Stomach (tissue), 9 donors: Measurements from ENCODE around the gene ERN1. TPM values are rescaled to one million over a fixed set of nuclear protein-coding genes. Genes with fewer than 3 reads are reported as not detected.

Experiments
- DNase-seq, 2 donors: peaks; one replicate each; pipeline versions ENCODE4 v3.0.0 to v3.0.0-alpha.2; 2013 to 2019
- H3K27ac ChIP-seq, 5 donors: fragments of 200-600 bp in 4 of 5; sonication (generic) in 4 of 5; one replicate each; pipeline ENCODE4 v1.5.1; 2013 to 2019; ENCODE audit warnings: mild to moderate bottlenecking in 1 of 5, moderate library complexity in 1 of 5
- H3K27me3 ChIP-seq, 3 donors: fragments of 200-600 bp; sonication (generic); one replicate each; pipeline ENCODE4 v1.5.1; 2017 to 2019; ENCODE audit warnings: mixed run types in 1 of 3
- H3K36me3 ChIP-seq, 4 donors: fragments of 200-600 bp; sonication (generic); 1 replicate in 3 of 4; 2 replicates in 1 of 4; pipeline ENCODE4 v1.5.1; 2016 to 2019
- H3K4me1 ChIP-seq, 4 donors: fragments of 200-600 bp; sonication (generic); one replicate each; pipeline ENCODE4 v1.5.1; 2016 to 2019
- H3K4me3 ChIP-seq, 4 donors: fragments of 200-600 bp; sonication (generic) in 3 of 4; one replicate each; pipeline ENCODE4 v1.5.1; 2016 to 2019; ENCODE audit warnings: mild to moderate bottlenecking in 1 of 4
- H3K9me3 ChIP-seq, 4 donors: fragments of 200-600 bp; sonication (generic); one replicate each; pipeline ENCODE4 v1.5.1; 2016 to 2019
- EP300 ChIP-seq: sonication (generic); formaldehyde crosslinking; IDR thresholded peaks from one replicate; pipeline ENCODE4 v1.6.1; 2017; ENCODE audit warnings: antibody characterized with exemption
- POLR2A ChIP-seq, 4 donors: fragments of 450-650 bp; IDR thresholded peaks; one replicate each; pipeline ENCODE4 v1.6.1; 2016; ENCODE audit warnings: antibody characterized with exemption in 4 of 4, control low read depth in 2 of 4, mild to moderate bottlenecking in 1 of 4, moderate library complexity in 1 of 4
- POLR2AphosphoS5 ChIP-seq, 3 donors: sonication (generic); formaldehyde crosslinking; IDR thresholded peaks; one replicate each; pipeline ENCODE4 v1.6.1; 2016; ENCODE audit warnings: antibody characterized with exemption in 3 of 3
- WGBS, 5 donors: extraction: QIAGEN DNeasy Blood & Tissue Kit in 3 of 5; methylation state at CpG; one replicate each; pipeline versions ENCODE4 v1.1.5 to v1.1.7; 2013 to 2018; 5-methylcytosine and 5-hydroxymethylcytosine counted together
- intact Hi-C: fragments of 100-400 bp; cut with DNase I; formaldehyde crosslinking; loops from one replicate; pipeline ENCODE4 v1.15.1; 2023; ENCODE audit warnings: low total_unique reads
- polyA plus RNA-seq, 3 donors: library from polyadenylated mRNA; stranded (reverse); fragments of 200-250 nt; gene quantifications; one replicate each; pipeline ENCODE4 v1.2.3, GENCODE V29; 2013
- total RNA-seq, 5 donors: library from RNA; depleted of rRNA; stranded (reverse); fragments of >200 nt; gene quantifications; one replicate each; pipeline versions ENCODE4 v1.1.0 to v1.2.3, GENCODE V29; 2014 to 2016
- TF ChIP-seq, protein P1 (sequence below), 7 experiments: fragments of 450-650 bp in 4 of 7; fragments of 200-600 bp in 3 of 7; sonication (generic) in 3 of 7; IDR thresholded peaks; one replicate each; pipeline ENCODE4 v1.5.1; 2016 to 2019; ENCODE audit warnings: antibody characterized with exemption in 7 of 7, control low read depth in 2 of 7, mild to moderate bottlenecking in 1 of 7
- donor health status: healthy with polysubstance abuse.
- donor health status: Bipolar disorder and iron deficiency.
- donor health status: healthy.

The ERN1 gene
- total and polyA plus RNA-seq, 8 donors = 4.1 to 76.4 (median 28.0) TPM

- DNase-seq = no peak
- peak overlapping the region in 4 of 5 donors; percentile 71 to 83 (median 79) for H3K27ac ChIP-seq
- WGBS, 5 donors = 33 to 47% (median 38%) methylated on average over 3 of the region's 3 CpGs
- no peaks in the 10 kb centered on the region for H3K9me3 ChIP-seq
- H3K27me3 ChIP-seq = no peaks in the 10 kb centered on the region
- intact Hi-C loops = no loop called here
- H3K36me3 ChIP-seq = peaks cover 10 to 26% (median 17%) of the 10 kb centered on the region in 4 donors
- TF ChIP-seq EP300 (no peak), POLR2AphosphoS5 (IDR thresholded peaks at IDR 0.05) (no peak), POLR2A (IDR thresholded peaks at IDR 0.05) (no peak)
- TF ChIP-seq, protein P1, sequence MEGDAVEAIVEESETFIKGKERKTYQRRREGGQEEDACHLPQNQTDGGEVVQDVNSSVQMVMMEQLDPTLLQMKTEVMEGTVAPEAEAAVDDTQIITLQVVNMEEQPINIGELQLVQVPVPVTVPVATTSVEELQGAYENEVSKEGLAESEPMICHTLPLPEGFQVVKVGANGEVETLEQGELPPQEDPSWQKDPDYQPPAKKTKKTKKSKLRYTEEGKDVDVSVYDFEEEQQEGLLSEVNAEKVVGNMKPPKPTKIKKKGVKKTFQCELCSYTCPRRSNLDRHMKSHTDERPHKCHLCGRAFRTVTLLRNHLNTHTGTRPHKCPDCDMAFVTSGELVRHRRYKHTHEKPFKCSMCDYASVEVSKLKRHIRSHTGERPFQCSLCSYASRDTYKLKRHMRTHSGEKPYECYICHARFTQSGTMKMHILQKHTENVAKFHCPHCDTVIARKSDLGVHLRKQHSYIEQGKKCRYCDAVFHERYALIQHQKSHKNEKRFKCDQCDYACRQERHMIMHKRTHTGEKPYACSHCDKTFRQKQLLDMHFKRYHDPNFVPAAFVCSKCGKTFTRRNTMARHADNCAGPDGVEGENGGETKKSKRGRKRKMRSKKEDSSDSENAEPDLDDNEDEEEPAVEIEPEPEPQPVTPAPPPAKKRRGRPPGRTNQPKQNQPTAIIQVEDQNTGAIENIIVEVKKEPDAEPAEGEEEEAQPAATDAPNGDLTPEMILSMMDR (IDR thresholded peaks at IDR 0.05) = no peak
- no peak overlapping the region for H3K4me3 ChIP-seq
- H3K4me1 ChIP-seq = peaks cover 55 to 68% (median 61%) of the 10 kb centered on the region in 4 donors
Measured at GRCh38 chr17:64083093-64083492, 46.9 kb downstream of the ERN1 start.

DNA sequence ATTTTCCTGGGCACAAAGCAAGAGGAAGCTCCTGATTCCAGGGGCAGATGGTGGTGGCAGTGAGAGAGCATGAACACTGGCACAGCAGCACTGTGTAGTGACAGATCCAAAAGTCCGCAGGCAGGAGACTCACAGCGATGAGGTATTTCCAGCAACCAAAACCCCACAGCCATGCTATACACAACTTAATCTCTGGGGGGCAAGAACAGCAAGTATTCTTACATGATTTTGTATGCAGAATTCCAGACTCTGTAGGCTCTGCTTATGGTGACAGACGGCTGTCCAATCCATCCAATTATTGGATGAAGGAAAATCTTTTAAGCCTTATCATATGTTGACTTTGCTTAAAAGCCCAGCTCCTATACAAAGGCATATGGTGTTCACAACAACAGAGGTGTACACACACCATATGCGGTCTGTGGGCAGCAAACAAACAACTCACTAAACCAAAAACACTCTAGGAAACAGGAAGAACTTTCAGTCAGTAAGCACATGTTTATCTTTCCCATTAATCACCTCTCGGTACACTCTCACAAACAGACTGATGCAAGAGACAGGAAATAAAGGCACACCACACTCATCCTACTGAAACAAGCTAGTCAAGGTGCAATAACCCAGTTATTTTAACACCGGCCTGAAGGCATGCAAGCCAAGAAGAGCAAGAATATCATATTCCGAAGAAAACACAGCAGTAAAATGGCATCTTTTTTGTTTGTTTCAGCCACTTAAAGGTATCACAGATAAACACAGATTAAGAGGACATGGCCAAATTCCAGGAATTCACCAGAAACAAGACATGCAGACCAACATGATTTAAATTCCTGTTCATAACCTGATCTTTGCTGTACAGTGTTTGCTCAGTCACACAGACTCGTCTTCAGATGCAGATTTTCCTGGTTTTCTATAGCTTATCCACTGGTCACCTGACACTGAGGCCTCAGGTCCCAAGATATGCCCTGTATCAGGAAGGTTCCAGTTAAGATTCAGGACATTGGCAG is 47.8 kb downstream of the ERN1 start:
- peak in 2 of 3 donors; percentile 71 to 83 for TF ChIP-seq POLR2AphosphoS5 (IDR thresholded peaks at IDR 0.05)
- TF ChIP-seq EP300 = no peak
- peaks cover 15 to 36% (median 27%) of the 10 kb centered on the region in 4 donors for H3K36me3 ChIP-seq
- DNase-seq = peak in 1 of 2 donors; percentile 65

DNA sequence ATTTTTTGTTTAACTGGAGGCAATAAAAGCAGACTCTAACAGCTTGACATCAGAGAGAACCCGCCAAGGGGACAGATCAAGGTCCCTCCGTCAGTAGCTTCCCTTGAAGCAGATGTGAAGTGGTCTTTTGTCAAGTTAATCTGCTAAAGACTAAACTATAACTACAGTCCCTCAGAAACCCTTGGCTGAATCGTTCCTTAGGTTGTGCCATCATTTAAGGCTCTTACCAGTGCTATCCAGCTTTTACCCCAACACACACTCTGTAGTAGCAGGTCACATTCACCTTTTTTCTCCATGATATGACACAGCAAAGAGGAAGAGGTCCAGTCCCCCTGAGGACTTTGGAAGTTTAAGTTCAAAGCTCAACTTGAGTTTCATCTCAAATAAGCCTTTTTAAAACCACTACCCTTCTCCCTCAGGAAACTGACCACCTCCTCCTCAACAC is 49.7 kb downstream of the ERN1 start:
- peak overlapping the region in 2 of 5 donors; percentile 24 to 83 for H3K27ac ChIP-seq

More for the DNA sequence above, 47.8 kb downstream of the ERN1 start:
- H3K27me3 ChIP-seq = no peaks in the 10 kb centered on the region
- H3K4me1 ChIP-seq = peaks cover 48 to 61% (median 59%) of the 10 kb centered on the region in 4 donors
- intact Hi-C loops = no loop called here
- WGBS, 5 donors = 15 to 37% (median 32%) methylated on average over 8 of the region's 8 CpGs
- no peaks in the 10 kb centered on the region for H3K9me3 ChIP-seq
- peak overlapping the region; percentile 63 to 83 (median 76) for H3K27ac ChIP-seq
- no peak overlapping the region for H3K4me3 ChIP-seq

DNA sequence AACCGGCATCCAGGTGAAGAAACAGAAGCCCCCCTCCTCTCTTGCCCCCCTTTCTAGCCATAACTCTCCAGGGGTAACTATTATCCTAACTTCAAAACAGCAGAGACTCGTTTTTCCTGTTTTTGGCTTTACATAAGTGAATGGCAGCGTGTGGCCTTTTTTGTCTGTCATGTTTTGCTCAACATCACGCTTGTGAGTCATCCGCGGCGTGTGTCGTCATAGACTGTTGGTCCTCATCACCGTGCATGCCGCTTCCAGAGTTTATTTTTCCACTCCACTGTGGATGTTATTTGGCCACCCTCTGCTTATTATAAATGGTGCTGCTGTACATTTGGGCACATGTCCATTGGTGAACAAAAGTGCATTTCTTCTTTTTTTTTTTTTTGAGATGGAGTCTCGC is 52.6 kb downstream of the ERN1 start:
- peak; percentile 54 to 60 for DNase-seq

More for the DNA sequence above, 49.7 kb downstream of the ERN1 start:
- H3K27me3 ChIP-seq = no peaks in the 10 kb centered on the region
- no peak overlapping the region for H3K4me3 ChIP-seq
- intact Hi-C loops = no loop called here
- no peak for TF ChIP-seq POLR2AphosphoS5 (IDR thresholded peaks at IDR 0.05)
- TF ChIP-seq, protein P1 (IDR thresholded peaks at IDR 0.05) = no peak
- TF ChIP-seq POLR2A (IDR thresholded peaks at IDR 0.05) = no peak
- no peak for TF ChIP-seq EP300
- 80 to 89% (median 86%) methylated on average over 3 of the region's 3 CpGs for WGBS, 5 donors
- H3K9me3 ChIP-seq = no peaks in the 10 kb centered on the region
- peaks cover 41 to 63% (median 61%) of the 10 kb centered on the region in 4 donors for H3K4me1 ChIP-seq
- DNase-seq = no peak
- peaks cover 16 to 38% (median 28%) of the 10 kb centered on the region in 4 donors for H3K36me3 ChIP-seq

DNA sequence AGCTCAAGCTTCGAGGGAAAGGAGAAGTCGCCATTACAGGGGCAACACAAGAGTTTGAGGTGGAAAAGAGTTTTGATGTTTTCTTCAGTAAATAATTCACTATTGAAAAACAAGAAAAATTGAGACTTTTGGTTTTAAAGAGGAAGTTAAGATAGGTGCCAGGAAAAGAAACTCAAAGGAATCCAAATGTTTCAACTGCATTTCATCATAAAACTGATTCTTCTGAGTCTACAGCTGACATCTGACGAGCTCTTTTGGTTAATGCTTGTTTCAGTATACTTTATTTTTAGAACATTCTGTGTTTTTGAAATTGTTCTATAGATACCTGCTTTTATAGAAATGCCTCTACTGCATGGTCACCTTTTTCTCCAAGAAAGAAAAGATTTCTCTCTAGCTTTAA is 54.0 kb downstream of the ERN1 start:
- Histone ChIP-seq H3K27me3 (no peaks in the 10 kb centered on the region), H3K4me1 (peaks cover 19 to 47% (median 43%) of the 10 kb centered on the region in 4 donors), H3K27ac (peak overlapping the region; percentile 67 to 88 (median 81)), H3K4me3 (no peak overlapping the region), H3K9me3 (no peaks in the 10 kb centered on the region), H3K36me3 (peaks cover 27 to 65% (median 62%) of the 10 kb centered on the region in 4 donors)
- intact Hi-C loops = no loop called here
- TF ChIP-seq POLR2AphosphoS5 (IDR thresholded peaks at IDR 0.05) (no peak), POLR2A (IDR thresholded peaks at IDR 0.05) (no peak), EP300 (no peak)
- TF ChIP-seq, protein P1 (IDR thresholded peaks at IDR 0.05) = no peak
- DNase-seq = no peak
- 76 to 85% (median 78%) methylated on average over 3 of the region's 3 CpGs for WGBS, 5 donors

More for the DNA sequence above, 52.6 kb downstream of the ERN1 start:
- Histone ChIP-seq H3K9me3 (no peaks in the 10 kb centered on the region), H3K36me3 (peaks cover 16 to 50% (median 48%) of the 10 kb centered on the region in 4 donors), H3K27ac (peak overlapping the region in 4 of 5 donors; percentile 52 to 88 (median 83)), H3K4me3 (no peak overlapping the region), H3K4me1 (peaks cover 30 to 58% (median 54%) of the 10 kb centered on the region in 4 donors), H3K27me3 (no peaks in the 10 kb centered on the region)
- intact Hi-C loops = no loop called here
- WGBS, 5 donors = 65 to 84% (median 76%) methylated on average over 11 of the region's 11 CpGs
- no peak for TF ChIP-seq POLR2A (IDR thresholded peaks at IDR 0.05)
